GM12875 (cell line): ENCODE measurements around the gene C2orf72.

ENCODE experiments used
- H3K4me3 ChIP-seq: one replicate; pipeline ENCODE4 v1.5.1; 2011; ENCODE audit warnings: low read depth, low read length, control low read depth
- CTCF ChIP-seq: IDR thresholded peaks from 2 replicates; pipeline ENCODE4 v1.5.1; 2011; ENCODE audit warnings: low read depth, mild to moderate bottlenecking, control low read depth, inconsistent platforms, low read length, moderate library complexity, borderline replicate concordance; ENCODE audit not compliant: insufficient read depth

The C2orf72 gene

DNA sequence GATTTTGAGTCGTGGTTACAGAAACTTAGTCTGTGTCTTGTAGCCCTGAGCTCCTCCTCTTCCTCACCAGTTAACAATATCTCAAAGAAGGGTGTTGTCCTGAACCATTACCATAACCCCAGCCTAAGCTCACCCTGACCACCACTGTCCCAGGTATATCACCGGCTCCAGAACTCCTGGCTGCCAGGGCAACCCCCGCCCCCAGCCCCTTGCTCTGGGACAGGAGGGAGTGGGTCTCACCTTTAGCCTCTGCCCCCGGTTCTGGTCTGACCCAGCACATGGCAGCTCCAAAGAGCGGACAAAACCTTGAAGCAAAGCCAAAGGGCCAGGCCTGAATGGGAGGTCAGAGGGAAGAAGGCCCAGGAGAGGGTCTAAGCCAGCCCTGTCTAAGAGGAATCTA lies 13.8 kb downstream of the C2orf72 start:
- no peak for TF ChIP-seq CTCF
- H3K4me3 ChIP-seq, result no peak overlapping the region

GRCh38 chr2:231052494-231053451 lies 15.4 kb downstream of the C2orf72 start:
- peak; percentile 97 for TF ChIP-seq CTCF
- peak overlapping the region; percentile 61 for H3K4me3 ChIP-seq

DNA sequence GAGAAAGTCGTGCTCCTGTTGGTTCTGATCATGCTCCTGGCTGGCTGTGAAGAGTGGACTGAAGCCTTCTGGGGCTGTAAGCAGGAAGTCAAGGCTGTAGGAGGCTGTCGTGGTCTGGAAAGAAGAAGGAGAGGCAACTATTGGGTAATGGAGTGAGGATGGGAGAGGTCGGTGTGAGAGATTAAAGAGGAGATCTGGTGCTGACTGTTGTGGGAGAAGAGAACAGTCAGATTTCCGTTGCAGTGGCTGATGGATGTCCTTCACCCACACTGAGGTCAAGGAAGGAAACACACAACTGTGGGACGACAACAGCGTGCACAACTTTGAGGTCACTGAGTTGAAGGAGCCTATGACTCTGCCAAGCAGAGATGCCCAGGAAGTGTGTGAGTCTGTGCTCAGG lies 16.5 kb downstream of the C2orf72 start:
- H3K4me3 ChIP-seq, result no peak overlapping the region
- no peak for TF ChIP-seq CTCF

DNA sequence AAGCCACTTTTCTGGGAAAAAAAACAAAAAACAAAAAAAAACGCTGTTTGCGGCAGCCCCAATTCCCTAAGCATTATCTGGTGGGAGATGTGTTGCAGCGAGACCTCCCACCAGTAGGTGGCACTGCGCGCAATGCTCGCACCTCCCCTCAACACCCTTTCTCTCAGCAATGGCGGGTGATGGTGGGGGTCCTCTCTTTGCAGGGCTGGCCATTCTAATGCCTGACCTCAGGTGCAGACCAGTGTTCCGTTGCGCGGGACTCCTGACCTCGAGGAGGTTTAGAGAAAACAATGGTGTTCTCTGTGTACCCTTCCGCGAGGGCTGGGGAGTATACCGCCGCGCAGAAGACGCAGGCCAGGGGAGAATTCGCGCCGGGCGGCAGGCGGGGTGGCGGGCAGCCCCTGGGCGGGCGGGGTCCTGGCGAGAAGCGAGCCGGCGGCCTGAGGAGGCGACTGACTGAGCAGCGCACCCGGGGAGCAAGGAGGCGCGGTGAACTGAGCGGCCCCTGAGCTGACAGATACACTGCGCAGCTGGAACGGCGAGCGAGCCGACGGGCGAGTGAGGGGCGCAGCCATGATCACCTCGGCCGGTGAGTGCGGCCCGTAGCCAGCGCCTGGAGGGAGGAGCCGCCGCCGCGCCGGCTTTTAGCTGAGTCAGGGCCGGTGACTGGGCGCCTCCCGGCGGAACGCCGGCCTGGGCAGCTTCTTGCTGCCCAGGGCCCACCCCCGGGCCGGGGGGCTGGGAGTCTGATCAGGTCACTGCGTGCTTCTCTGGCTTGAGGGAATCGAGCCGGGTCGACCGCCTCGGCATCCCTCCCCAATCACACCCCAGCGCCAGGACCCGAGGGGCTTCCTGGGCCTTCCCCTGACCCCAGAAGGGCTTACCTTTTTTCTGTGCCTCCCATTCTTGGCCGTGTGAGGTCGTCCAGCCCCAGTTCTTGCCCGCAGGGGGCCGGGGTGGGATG lies 19.4 kb downstream of the C2orf72 start, which contains the start of gene PSMD1:
Gene PSMD1 (plus strand): TSS at position 415 of the 964 bp plus-strand sequence. CDS start 159 bp downstream, at position 574.
- peak within 1 kb of the TSS; percentile 88 for H3K4me3 ChIP-seq
- TF ChIP-seq CTCF, result peak; percentile 96

DNA sequence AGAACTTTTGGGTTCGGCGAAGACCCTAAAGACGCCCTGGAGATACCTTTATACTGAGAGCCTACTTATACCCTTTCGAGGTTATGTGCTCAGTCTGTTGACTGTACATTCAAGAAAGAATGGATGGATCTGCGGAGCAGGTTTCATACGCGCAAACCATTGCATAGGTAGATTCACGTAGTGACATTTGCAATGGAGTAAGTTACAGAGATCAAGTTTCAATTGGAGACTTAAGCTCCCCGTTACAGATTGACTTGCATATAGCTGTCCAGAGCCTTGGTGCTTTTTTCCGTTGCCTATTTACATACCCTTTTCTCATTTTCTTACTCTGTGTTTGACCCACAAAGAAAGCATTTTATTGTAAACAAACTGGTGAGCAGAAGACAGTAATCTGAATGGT lies 20.3 kb downstream of the C2orf72 start:
- TF ChIP-seq CTCF, result no peak

GRCh38 chr2:231058761-231059550 lies 21.6 kb downstream of the C2orf72 start:
- TF ChIP-seq CTCF, result no peak
- H3K4me3 ChIP-seq, result no peak overlapping the region

More for the DNA sequence above, 20.3 kb downstream of the C2orf72 start:
- peak overlapping the region; percentile 88 for H3K4me3 ChIP-seq
